IPS-NIHi7 (cell line): Measurements from ENCODE around the gene MAPK6.

ENCODE experiments used
- DNase-seq: peaks from one replicate; pipeline ENCODE4 v3.0.0; 2012; ENCODE audit warnings: mixed read lengths; ENCODE audit errors: extremely low spot score

The MAPK6 gene

GRCh38 chr15:52010633-52011595 is 8.1 kb upstream of the MAPK6 start:
- no peak for DNase-seq

GRCh38 chr15:52011711-52012144 is 7.3 kb upstream of the MAPK6 start:
- no peak for DNase-seq

- no peak for DNase-seq
These were observed 6.8 kb upstream of the MAPK6 start for GRCh38 chr15:52012210-52012609.

- no peak for DNase-seq
These were observed 5.7 kb upstream of the MAPK6 start for GRCh38 chr15:52013151-52013791.

GRCh38 chr15:52014616-52015015 is 4.4 kb upstream of the MAPK6 start:
- DNase-seq, result no peak

- no peak for DNase-seq
These were observed 2.7 kb upstream of the MAPK6 start for GRCh38 chr15:52016316-52016715.

GRCh38 chr15:52018244-52018643 is 775 bp upstream of the MAPK6 start:
- no peak for DNase-seq

GRCh38 chr15:52019394-52020220 is 588 bp downstream of the MAPK6 start:
- DNase-seq, result peak; percentile 76

- DNase-seq, result no peak
These were observed 1.4 kb downstream of the MAPK6 start for GRCh38 chr15:52020221-52021085.

- peak; percentile 43 for DNase-seq
These were observed 2.2 kb downstream of the MAPK6 start for GRCh38 chr15:52021128-52021671.

GRCh38 chr15:52021892-52022540 is 3.0 kb downstream of the MAPK6 start:
- DNase-seq, result no peak

GRCh38 chr15:52023169-52023922 is 4.3 kb downstream of the MAPK6 start:
- no peak for DNase-seq

- no peak for DNase-seq
These were observed 9.5 kb downstream of the MAPK6 start for GRCh38 chr15:52028431-52029093.

- no peak for DNase-seq
These were observed 11.0 kb downstream of the MAPK6 start for GRCh38 chr15:52030010-52030409.

GRCh38 chr15:52031556-52031955 is 12.5 kb downstream of the MAPK6 start:
- DNase-seq, result no peak

- DNase-seq, result no peak
These were observed 19.0 kb downstream of the MAPK6 start for GRCh38 chr15:52037889-52038505.

- DNase-seq, result peak; percentile 20
These were observed 21.1 kb downstream of the MAPK6 start for GRCh38 chr15:52039925-52040781.
